HG03025 (cell line): ENCODE data around the gene LOXHD1.

Experiments
- ATAC-seq: cut with Tn5 transposase; IDR thresholded peaks from one replicate; pipeline ENCODE4 v1.9.1; 2021; ENCODE audit warnings: mild to moderate bottlenecking, moderate library complexity; ENCODE audit not compliant: unreplicated experiment, low FRiP score

LOXHD1 gene

GRCh38 chr18:46630160-46630559 lies 26.9 kb downstream of the LOXHD1 start:
- ATAC-seq: no peak

GRCh38 chr18:46629361-46629760 lies 27.7 kb downstream of the LOXHD1 start:
- ATAC-seq: no peak

GRCh38 chr18:46628206-46628605 lies 28.8 kb downstream of the LOXHD1 start:
- ATAC-seq: no peak

- no peak for ATAC-seq
Observed at GRCh38 chr18:46627136-46627535, 29.9 kb downstream of the LOXHD1 start.

- no peak for ATAC-seq
Observed at GRCh38 chr18:46625069-46625468, 32.0 kb downstream of the LOXHD1 start.

GRCh38 chr18:46624127-46624526 lies 32.9 kb downstream of the LOXHD1 start:
- ATAC-seq: no peak

GRCh38 chr18:46623541-46623940 lies 33.5 kb downstream of the LOXHD1 start:
- no peak for ATAC-seq

GRCh38 chr18:46622999-46623398 lies 34.0 kb downstream of the LOXHD1 start:
- no peak for ATAC-seq

- ATAC-seq: no peak
Observed at GRCh38 chr18:46622451-46622850, 34.6 kb downstream of the LOXHD1 start.

- ATAC-seq: no peak
Observed at GRCh38 chr18:46621871-46622270, 35.1 kb downstream of the LOXHD1 start.

- no peak for ATAC-seq
Observed at GRCh38 chr18:46621111-46621766, 35.8 kb downstream of the LOXHD1 start.

- ATAC-seq: no peak
Observed at GRCh38 chr18:46619559-46619958, 37.5 kb downstream of the LOXHD1 start.

GRCh38 chr18:46615720-46616119 lies 41.3 kb downstream of the LOXHD1 start:
- ATAC-seq: no peak

- no peak for ATAC-seq
Observed at GRCh38 chr18:46609048-46609447, 48.0 kb downstream of the LOXHD1 start.

- ATAC-seq: no peak
Observed at GRCh38 chr18:46607926-46608325, 49.1 kb downstream of the LOXHD1 start.

GRCh38 chr18:46601141-46601805 lies 55.7 kb downstream of the LOXHD1 start:
- no peak for ATAC-seq

GRCh38 chr18:46596119-46596518 lies 60.9 kb downstream of the LOXHD1 start:
- no peak for ATAC-seq

- ATAC-seq: no peak
Observed at GRCh38 chr18:46591783-46592391, 65.1 kb downstream of the LOXHD1 start.

GRCh38 chr18:46590103-46590502 lies 66.9 kb downstream of the LOXHD1 start:
- ATAC-seq: no peak

- ATAC-seq: no peak
Observed at GRCh38 chr18:46588971-46589660, 67.9 kb downstream of the LOXHD1 start.

- no peak for ATAC-seq
Observed at GRCh38 chr18:46587600-46587999, 69.4 kb downstream of the LOXHD1 start.
